HG02623 (cell line): Measurements from ENCODE around the gene SPEF1.

Experiments used
- ATAC-seq: cut with Tn5 transposase; IDR thresholded peaks from one replicate; pipeline ENCODE4 v1.9.1; 2021; ENCODE audit warnings: moderate library complexity; ENCODE audit not compliant: unreplicated experiment

SPEF1 gene

DNA sequence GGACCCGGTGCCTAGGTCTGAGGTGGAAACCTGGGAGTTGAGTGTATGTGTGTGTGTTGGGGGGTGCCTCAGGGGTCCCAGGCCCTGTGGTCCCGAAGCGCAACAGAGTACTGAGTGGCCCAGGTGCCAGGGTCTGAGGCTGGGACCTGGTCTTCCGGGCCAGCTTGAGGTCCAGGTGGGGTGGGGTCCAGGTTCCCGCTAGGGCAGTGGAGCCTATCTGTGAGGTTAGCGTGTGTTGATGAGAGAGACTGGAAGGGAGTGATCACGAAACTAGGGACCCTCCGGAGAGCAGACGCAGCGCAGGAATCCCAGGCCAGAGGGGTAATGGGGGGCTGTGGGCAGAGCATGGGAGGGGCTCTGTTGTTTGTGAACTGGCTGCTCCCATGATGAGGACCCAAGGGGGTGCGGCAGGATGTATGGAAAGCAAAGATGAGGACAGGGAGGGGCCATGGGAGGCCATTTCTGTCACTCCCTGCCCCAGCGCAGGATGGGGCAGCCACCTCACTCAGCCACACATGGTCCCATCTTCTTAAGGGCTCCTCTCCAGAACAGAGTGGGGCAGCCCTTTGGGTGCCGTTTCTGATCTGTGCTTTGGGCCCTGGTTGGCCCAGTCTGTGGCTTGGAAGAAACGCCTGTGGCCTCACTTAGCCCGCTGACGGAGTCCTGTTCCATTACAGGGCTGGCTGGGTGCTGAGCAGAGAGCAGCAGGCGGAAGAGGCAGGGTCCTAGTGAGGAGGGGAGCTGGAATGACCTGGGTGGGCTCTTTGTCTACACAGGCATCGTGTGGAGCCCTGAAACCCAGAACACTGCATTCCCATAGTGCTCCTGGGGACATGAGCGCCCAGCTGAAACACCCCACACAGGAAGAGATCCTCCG, 47.9 kb downstream of the SPEF1 start:
- ATAC-seq, result no peak

DNA sequence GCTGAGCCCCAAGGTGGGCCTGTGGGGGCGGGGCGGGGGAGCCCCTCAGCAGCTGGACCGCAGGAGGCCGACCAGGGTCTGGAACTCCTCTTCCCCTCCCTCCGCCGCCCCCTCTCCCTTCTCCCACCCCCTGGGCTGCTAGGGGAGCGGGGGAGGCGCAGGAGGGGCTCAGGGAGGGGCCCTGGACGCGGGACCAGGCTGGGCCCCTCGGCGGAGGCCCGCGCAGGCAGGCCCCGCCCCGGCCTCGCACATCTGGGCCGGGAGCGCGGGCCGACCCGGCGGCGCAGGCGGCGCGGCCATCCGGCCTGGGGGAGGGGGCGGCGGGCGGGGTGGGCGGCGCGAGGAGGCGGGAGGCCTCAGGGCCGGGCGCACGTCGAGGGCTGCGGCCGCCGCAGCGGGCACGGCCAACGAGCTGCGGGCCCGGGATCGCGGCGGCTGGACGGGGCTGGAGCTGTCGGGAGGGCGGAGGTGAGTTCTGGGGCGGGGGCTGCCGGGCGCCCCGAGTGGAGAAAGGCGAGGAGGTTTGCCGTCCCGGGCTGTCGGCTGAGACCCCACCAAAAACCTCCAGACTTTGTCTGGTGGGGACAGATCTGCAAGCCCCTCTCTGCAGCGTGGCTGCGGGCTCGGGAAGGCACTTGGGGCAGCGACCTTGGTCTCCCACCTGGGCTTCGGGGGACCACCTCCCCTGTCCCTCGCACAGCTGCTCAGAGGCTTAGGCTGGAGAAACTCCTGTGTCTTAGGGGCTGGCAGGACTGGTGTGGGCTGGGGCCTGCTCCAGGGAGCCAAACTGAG, 48.7 kb downstream of the SPEF1 start, which contains the start of gene HSPA12B:
HSPA12B (plus strand) TSS at position 359 of the 792 bp plus-strand sequence. CDS start 5,990 bp downstream, outside the sequence.
- ATAC-seq, result no peak

DNA sequence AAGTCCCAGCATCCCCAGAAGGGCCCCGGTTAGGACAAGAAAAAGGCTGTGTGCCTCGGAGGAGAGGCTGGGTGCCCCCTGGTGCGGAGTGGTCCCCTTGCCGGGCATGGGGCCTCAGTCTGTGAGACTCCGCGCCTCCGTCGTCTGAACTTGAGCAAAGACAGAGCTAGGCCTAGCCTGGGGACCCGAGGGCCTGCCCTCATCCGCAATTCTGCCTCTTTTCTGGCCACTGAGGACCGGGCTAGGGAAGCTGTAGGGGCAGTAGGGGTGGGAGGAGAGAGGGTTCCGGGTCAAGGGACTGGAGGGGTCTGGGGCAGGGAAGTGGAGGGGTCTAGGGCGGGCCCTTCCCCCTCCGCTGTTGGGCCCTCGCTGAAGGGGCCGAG, 49.3 kb downstream of the SPEF1 start:
- ATAC-seq, result no peak

DNA sequence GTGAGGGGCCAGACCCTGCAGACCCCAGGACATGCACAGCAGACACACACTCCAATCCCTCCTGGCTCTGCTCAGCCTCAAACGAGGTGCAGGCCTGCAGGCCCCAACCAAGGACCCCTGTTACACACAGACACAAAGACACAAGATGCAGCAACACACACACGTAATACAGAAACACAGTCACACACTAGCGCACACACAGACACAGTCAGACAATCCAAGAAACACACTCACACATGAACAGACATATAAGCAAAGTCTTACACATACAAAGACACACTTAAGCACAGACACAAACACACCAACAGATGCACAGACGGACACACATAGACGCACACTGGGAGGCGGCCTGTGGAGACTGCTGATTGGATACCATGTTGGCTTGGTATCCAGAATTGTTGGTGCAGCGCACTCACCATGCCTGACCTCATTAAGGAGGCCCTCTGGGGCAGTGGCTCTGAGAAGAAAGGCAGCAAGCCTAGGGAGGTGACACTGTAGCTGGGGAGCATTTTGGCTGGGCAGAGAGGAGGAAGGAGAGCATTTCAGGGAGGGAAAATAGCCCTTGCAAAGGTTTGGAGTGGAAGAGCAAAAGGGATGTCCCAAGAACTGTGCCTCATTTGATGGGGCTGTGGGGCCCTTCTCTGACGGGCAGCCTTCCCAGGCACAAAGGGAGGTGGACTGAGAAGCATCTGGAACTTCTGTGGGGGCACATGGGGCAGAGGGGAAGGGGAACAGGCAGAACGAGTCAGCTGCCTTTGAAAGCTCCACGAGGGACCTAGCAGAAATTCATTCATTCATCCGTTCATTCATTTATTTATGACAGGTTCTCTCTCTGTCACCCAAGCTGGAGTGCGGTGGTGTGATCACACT, 50.2 kb downstream of the SPEF1 start:
- no peak for ATAC-seq

DNA sequence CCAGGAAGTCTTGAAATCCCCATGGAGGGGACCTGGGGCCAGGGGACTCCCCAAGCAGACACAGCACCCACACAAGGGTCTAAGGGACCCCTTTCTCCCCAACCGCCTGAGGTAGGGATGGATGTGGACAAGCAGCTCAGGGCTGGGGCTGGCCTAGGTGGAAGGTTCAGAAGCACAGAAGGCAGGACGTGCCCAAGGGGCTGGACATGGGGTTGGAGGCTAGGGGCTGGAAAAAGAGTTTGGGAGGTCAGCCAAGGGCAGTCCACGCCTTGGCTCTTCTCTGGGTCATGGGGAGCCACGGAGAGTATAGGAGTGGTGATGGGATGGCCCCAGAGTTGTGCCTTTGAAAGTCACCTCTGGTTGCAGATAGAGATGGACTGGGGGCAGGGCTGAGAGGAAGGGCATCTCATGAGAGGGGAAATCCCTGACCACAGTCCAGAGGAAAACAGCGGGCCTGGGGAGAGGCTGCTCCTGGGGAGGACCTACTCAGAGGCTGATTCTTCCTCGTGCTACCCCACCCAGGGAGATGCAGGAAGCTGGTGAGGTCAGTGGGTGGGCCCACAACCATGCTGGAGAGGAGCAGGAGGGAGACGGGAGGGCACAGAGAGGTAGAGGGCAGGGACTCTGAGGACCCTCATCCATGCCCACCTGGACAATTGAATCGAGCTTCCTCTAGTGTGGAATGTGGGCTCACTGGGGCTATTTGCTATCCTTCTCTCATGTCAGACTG, 51.3 kb downstream of the SPEF1 start:
- ATAC-seq, result no peak

DNA sequence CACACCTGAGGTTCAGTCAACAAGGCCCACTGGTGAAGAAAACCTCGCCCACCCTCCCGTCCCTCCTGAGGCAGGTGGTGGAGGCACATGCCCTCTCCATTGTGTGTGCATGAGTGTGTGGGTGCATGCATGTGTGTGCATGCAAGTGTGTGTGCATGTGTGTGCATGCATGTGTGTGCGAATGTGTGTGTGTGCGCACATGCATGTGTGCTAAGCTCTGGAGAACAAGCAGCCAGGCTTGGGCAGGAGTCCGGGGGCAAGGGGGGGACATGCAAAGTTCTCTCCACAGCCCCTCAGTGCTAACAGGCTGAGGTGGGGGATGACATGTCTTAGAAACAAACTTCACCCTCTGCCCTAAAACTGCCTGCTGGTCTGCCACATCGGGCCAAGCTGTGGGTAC, 51.9 kb downstream of the SPEF1 start:
- no peak for ATAC-seq

DNA sequence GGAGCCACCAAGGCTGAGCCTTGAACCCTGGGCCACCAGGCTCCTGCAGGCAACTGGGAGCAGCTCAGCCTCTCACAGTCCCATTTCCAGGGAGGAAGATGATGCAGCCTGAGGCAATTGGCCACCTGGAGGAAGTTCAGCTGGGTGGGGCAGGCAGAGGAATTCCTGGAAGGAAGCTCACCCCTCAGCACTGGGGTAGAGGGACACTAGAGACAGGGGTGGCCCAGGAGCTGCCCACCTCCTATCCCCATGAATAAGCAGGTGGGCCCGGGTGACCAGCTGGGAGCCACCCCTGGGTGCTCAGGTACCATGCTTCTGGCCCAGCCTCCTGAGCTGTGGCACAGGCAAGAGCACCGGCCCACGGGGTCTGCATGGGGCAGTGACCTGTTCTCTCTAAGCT, 52.4 kb downstream of the SPEF1 start:
- no peak for ATAC-seq

DNA sequence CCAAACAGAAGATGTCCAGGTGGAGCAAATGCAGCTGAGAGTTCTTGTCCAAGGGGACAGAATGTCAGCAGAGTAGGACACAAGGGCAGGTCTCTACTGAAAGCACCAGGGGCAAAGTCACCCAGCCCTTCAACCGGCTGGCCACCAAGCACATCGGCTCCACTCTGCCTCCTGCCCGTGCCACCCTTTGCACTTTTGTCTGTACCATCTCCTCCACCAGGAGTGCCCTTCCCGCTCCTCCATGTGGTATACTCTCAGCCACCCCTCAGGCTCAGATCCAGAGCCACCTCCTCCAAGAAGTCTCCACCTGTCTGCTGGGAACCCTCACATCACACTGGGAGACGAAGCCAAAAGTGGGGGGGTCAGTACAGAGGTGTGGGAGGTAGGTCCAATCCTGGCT, 52.9 kb downstream of the SPEF1 start:
- no peak for ATAC-seq
